ENCODE results near the gene JUND.

JUND gene

DNA sequence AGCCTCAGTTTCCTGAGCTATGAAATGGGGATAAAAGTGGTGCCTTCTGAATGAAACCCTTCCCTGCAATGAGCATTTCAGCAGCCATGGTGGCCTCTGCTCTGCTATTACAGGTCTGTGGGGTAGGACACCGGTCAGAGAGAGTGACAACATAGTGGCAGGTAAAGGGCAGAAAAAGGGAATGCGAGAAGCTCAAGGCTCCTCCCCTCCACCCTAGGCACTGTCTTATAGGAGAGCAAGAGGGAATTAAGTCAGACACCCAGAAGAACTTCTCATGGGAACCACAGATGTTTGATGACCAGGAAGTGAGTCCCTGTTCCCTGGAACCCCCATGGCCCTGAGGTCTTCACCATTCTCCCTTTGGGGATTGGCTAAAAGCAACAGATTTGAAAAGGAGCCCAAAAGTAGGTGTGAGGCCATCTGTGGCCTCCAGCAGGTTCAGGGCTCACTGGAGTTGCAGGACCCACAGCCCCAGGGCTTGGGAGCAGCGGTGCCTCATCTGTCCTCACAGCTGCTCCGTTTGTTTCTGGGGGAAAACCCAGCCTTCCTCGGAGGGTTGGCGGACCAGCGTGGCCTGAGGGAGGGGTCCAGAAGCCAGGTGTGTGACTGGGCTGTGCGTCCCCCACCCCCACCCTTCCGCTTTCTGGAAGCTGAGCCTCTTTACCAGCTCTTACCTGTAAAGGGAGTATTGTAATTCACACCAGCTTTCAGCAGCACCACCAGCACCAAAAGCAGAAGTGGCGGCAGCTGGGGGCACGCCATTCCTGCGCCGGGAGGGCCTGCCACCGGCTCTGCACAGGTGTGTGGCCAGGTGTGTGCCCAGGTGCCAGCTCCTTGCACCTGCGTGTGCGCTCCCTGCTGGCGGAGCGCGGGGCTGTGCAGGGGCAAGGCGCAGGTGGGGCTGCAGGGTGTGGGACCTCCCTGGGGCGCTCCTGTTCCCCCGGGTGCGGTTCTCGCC is 26.6 kb downstream of the JUND start:
- TF ChIP-seq JUND (IDR thresholded peaks at IDR 0.05; ENCODE audit: low read depth), result no peak
- no peak for DNase-seq (ENCODE audit: low read depth in 1 of 2, low spot score in 1 of 2)
- in situ Hi-C loops (cut with HindIII; ENCODE audit: low pct_unique_long_range_greater_than_20kb, low sequenced_read_pairs), result no loop called here

DNA sequence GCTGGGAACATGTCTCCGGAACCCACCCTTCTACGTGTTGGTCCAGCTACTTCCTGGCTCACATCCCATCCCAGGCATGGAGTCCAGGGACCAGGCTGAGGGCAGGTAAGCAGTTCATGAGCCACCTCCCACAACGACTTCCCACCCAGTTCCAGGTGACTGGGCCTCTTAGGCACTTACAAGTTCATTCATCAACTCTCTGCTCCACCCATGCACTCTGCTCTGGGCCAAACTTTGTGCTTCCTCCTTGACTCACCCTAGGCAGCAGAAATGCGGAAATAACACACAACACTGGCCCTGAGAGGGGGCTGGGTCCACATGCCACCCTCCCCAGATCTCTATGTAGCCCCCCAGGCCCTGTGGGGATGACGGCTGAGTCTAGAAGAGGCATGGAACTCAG is 27.7 kb downstream of the JUND start:
- in situ Hi-C loops (cut with HindIII; ENCODE audit: low pct_unique_long_range_greater_than_20kb, low sequenced_read_pairs), result no loop called here
- no peak for TF ChIP-seq JUND (IDR thresholded peaks at IDR 0.05; ENCODE audit: low read depth)
- DNase-seq (ENCODE audit: low read depth in 1 of 2, low spot score in 1 of 2), result no peak

DNA sequence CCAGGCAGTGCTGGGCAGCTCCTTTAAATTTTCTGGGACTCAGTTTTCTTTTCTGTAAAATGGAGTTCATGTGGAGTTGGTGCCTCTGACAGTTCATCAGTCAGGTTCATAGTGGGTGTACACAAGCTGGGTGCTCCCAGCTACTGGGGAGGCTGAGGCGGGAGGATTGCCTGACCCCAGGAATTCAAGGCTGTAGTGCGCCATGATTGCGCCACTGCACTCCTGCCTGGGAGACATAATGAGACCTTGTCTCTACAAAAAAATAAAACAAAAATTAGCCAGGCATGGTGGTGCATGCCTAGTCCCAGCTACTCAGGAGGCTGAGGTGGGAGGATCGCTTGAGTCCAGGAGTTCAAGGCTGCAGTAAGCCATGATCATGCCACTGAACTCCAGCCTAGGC is 28.3 kb downstream of the JUND start:
- in situ Hi-C loops (cut with HindIII; ENCODE audit: low pct_unique_long_range_greater_than_20kb, low sequenced_read_pairs), result no loop called here
- DNase-seq (ENCODE audit: low read depth in 1 of 2, low spot score in 1 of 2), result no peak

DNA sequence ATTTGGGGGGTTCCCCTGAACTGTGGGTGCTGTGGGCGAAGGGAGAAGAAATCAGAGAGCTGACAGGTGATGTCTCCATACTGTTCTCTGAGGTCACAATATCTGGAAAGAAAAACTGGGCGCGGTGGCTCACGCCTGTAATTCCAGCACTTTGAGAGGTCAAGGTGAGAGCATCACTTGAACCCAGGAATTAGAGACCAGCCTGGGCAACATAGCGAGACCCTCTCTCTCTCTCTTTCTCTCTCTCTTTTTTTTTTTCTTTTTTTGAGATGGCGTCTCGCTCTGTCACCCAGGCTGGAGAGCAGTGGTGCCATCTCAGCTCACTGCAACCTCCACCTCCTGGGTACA is 29.1 kb downstream of the JUND start:
- TF ChIP-seq JUND (IDR thresholded peaks at IDR 0.05; ENCODE audit: low read depth), result no peak
- in situ Hi-C loops (cut with HindIII; ENCODE audit: low pct_unique_long_range_greater_than_20kb, low sequenced_read_pairs), result no loop called here
- no peak for DNase-seq (ENCODE audit: low read depth in 1 of 2, low spot score in 1 of 2)

More for the DNA sequence above, 28.3 kb downstream of the JUND start:
- TF ChIP-seq JUND (IDR thresholded peaks at IDR 0.05; ENCODE audit: low read depth), result no peak

DNA sequence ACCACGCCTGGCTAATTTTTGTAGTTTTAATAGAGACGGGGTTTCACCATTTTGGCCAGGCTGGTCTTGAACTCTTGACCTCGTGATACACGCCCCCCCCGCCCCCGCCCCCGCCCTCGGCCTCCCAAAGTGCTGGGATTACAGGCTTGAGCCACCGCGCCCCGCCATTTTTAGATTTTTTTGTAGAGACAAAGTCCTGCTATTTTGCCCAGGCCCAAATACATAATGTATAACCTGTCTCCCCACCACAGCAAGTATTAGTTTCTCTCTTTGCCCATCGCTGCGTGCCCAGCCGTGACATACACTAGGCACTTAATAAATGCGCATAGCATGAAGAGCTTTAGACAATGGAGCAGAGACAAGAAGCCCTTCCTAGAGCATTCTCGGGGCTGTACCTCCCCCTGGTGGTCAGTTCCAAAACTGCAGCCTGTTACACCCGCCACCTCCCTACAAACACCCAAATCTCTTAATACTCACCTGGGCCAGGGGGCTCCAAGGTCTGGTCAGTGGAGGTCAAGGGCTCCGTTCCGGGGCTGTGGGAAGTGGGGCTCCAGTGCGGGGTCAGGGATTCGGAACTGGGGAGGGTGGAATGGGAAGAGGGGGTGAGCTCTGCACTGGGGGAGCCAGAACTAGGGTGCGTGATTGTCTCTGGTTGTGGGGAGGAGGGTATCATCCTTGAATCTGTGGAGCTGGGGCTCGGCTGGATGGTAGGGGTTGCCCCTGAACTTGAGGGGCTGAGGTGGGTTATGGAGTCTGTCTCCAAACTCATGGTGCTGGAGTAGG is 29.6 kb downstream of the JUND start:
- in situ Hi-C loops (cut with HindIII; ENCODE audit: low pct_unique_long_range_greater_than_20kb, low sequenced_read_pairs), result no loop called here
- no peak for TF ChIP-seq JUND (IDR thresholded peaks at IDR 0.05; ENCODE audit: low read depth)

DNA sequence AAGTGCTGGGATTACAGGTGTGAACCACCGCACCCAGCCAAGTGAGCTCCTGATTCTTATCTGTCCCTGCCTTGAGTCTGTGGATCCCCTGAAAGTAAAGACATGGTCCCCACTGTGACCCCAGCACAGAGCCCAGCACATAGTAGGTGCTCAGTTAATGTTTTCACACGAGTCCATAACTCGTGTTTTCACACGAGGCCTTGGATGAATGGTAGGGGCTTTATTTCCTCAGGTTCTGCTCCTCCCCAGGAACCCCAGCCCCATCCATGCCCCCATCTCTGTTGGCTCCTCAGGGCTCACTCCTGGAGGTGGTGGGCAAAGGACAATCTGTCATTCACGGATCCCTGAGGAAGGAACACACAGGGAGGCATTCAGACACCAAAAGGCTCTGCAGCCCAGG is 31.6 kb downstream of the JUND start:
- TF ChIP-seq JUND (IDR thresholded peaks at IDR 0.05; ENCODE audit: low read depth), result no peak
- no peak for DNase-seq (ENCODE audit: low read depth in 1 of 2, low spot score in 1 of 2)
- in situ Hi-C loops (cut with HindIII; ENCODE audit: low pct_unique_long_range_greater_than_20kb, low sequenced_read_pairs), result no loop called here

More for the DNA sequence above, 29.6 kb downstream of the JUND start:
- DNase-seq (ENCODE audit: low read depth in 1 of 2, low spot score in 1 of 2), result peak; percentile 60 to 70

DNA sequence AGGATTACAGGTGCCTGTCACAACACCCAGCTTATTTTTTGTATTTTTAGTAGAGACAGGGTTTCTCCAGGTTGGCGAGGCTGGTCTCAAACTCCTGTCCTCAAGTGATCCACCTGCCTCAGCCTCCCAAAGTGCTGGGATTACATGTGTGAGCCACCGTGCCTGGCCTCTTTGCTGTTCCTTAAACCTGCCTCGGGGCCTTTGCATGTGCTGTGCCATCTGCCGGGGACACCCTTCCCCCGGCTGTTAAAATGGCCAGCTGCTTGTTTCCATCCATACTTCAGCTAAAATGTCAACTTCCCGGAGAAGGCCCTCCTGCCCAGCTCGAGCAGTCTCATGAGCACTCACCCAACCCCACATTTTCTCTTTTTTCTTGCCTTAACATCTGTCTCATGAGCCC is 36.1 kb downstream of the JUND start:
- no peak for TF ChIP-seq JUND (IDR thresholded peaks at IDR 0.05; ENCODE audit: low read depth)
- DNase-seq (ENCODE audit: low read depth in 1 of 2, low spot score in 1 of 2), result no peak
- in situ Hi-C loops (cut with HindIII; ENCODE audit: low pct_unique_long_range_greater_than_20kb, low sequenced_read_pairs), result no loop called here

DNA sequence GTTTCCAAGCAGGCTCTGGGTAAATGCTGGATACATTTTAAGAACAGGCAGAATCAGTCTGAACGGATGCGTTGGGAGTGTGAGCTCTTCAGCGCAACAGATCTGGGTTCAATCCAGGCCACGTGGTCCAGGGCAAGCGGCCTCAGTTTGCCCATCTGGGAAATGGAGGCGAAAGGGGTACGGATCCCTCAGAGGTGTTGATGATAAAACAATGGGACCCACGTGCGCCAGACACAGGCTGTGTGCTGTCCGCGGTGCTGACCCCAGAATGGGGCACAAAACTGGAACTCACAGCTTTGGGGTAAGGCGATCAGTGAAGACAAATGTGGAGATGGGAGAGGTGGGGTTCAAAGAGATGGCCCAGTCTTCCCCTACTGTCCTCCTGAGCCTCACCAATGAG is 42.1 kb downstream of the JUND start:
- in situ Hi-C loops (cut with HindIII; ENCODE audit: low pct_unique_long_range_greater_than_20kb, low sequenced_read_pairs), result no loop called here
- DNase-seq (ENCODE audit: low read depth in 1 of 2, low spot score in 1 of 2), result peak in 1 of 2 experiments; percentile 35
- TF ChIP-seq JUND (IDR thresholded peaks at IDR 0.05; ENCODE audit: low read depth), result no peak

DNA sequence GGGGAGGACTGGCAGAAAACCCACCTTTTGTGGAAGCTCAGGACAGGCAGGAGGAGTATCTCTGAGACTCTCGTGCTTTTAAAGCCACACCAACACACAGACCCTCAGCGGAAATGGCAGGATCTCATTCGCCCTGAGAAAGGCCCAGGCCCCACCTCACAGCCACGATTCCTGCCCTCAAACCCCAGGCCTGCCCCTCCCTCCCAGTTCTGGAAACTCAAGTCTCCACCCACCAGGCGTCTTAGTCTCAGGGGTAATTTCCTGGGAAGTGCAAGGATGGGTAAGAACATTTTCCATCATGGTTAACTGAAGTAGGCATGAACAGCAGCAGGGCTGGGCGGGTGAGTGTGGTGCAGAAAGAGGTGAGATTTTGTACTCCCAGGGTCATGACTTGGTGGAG is 47.2 kb downstream of the JUND start:
- no peak for DNase-seq (ENCODE audit: low read depth in 1 of 2, low spot score in 1 of 2)
- in situ Hi-C loops (cut with HindIII; ENCODE audit: low pct_unique_long_range_greater_than_20kb, low sequenced_read_pairs), result no loop called here
- TF ChIP-seq JUND (IDR thresholded peaks at IDR 0.05; ENCODE audit: low read depth), result no peak

DNA sequence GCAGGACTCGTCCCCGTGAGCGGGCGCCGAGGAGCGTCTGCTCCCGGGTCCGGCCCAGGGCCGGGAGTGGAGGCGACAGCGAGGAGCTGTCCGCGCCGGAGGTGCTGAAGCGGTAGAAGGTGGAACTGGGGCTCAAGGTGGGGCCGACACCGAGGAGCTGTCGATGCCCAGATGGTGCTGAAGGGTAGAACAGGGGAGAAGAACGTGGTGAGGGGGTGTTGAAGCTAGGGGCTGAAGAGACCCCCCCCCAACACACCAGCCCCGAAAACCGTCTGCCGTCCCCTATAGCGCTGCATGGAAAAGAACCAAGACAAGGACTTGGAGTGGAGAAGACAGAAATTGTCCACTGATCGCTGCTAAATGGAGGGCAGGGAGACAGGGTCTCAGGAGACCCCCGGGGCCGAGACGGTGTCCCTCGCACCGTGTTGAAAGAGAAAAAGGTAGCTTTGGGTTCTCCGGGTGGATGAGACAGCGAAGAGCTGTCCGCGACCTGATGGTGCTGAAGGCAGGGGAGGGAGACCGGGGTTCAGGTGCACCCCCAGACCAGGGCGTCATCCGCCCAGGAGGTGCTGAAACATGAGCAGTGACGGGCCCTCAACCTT is 48.1 kb downstream of the JUND start:
- DNase-seq (ENCODE audit: low read depth in 1 of 2, low spot score in 1 of 2), result peak; percentile 77 to 78

DNA sequence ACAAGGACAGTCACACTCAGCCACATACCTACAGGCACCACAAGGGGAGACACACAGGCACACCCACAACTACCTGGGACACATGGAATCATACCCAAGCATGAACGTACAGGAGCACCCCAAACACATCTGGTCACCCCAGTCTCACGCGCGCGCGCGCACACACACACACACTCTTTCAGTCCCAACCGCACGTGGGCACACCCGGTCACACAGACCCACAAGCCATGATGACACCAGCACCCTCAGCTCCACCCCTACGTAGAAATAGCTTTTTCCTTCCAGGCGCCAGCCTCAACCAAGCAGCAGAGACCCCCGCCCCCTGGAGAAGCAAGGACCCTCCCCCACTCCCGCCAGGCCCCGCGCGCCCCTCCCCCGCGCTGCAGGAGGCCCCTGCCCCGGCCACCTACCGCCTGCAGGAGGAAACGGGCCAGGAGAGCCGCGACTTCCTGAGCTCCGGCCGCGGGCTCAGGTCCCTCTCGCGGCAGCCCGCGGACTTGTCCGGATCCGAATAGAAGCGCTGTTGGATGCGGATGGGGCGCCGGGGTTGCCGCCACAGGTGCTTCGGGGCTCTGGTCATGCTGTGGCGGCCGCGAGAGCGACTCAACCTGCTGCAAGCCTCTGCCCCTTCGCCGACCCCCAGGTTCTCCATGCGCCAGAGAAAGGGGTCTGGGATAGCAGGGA is 48.7 kb downstream of the JUND start:
- no peak for TF ChIP-seq JUND (IDR thresholded peaks at IDR 0.05; ENCODE audit: low read depth)
- DNase-seq (ENCODE audit: low read depth in 1 of 2, low spot score in 1 of 2), result no peak
- in situ Hi-C loops (cut with HindIII; ENCODE audit: low pct_unique_long_range_greater_than_20kb, low sequenced_read_pairs), result no loop called here

More for the DNA sequence above, 48.1 kb downstream of the JUND start:
- in situ Hi-C loops (cut with HindIII; ENCODE audit: low pct_unique_long_range_greater_than_20kb, low sequenced_read_pairs), result no loop called here
- TF ChIP-seq JUND (IDR thresholded peaks at IDR 0.05; ENCODE audit: low read depth), result no peak

DNA sequence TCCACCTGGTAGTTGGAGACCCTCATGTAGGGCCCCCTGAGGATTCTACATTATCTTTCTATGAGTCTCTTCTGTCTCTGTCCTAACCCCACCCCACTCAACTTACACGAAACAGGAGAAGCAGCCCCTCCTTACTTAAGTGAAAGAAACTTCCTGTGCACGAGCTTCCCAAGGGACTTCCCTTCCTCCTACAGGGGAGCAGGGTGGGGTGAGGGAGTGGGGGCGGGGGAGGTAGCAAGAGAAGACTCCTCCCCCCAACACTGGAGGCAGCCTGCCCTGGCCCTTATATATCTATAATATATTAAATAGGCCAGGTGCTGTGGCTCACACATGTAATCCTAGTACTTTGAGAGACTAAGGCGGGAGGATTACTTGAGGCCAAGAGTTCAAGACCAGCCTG is 49.6 kb downstream of the JUND start:
- in situ Hi-C loops (cut with HindIII; ENCODE audit: low pct_unique_long_range_greater_than_20kb, low sequenced_read_pairs), result no loop called here
- TF ChIP-seq JUND (IDR thresholded peaks at IDR 0.05; ENCODE audit: low read depth), result no peak
- DNase-seq (ENCODE audit: low read depth in 1 of 2, low spot score in 1 of 2), result no peak
